Activated naive CD8-positive, alpha-beta T cell treated with anti-CD3 and anti-CD28 coated beads, Interleukin-2, amount 50 U/mL, for 24 hours (primary cell): Measurements from ENCODE around the gene GARIN1A.

Experiments used
- ATAC-seq: fragments of 150-1000 bp; cut with Tn5 transposase; one replicate; pipeline ENCODE4 v1.10.0; 2021
- DNase-seq: peaks from one replicate; pipeline ENCODE4 v3.0.0; 2021
- H3K27ac Mint-ChIP-seq: one replicate; pipeline ENCODE4 v1.8.0; 2021; ENCODE audit warnings: mild to moderate bottlenecking, mixed read lengths
- H3K27me3 Mint-ChIP-seq: one replicate; pipeline ENCODE4 v1.8.0; 2021; ENCODE audit warnings: mixed read lengths
- H3K36me3 Mint-ChIP-seq: one replicate; pipeline ENCODE4 v1.8.0; 2021; ENCODE audit warnings: low read depth, mixed read lengths
- H3K4me1 Mint-ChIP-seq: one replicate; pipeline ENCODE4 v1.8.0; 2021; ENCODE audit warnings: mixed read lengths
- H3K4me3 Mint-ChIP-seq: one replicate; pipeline ENCODE4 v1.8.0; 2021; ENCODE audit warnings: mild to moderate bottlenecking, moderate library complexity, mixed read lengths
- H3K9me3 Mint-ChIP-seq: one replicate; pipeline ENCODE4 v1.8.0; 2021; ENCODE audit warnings: mixed read lengths

Gene GARIN1A

DNA sequence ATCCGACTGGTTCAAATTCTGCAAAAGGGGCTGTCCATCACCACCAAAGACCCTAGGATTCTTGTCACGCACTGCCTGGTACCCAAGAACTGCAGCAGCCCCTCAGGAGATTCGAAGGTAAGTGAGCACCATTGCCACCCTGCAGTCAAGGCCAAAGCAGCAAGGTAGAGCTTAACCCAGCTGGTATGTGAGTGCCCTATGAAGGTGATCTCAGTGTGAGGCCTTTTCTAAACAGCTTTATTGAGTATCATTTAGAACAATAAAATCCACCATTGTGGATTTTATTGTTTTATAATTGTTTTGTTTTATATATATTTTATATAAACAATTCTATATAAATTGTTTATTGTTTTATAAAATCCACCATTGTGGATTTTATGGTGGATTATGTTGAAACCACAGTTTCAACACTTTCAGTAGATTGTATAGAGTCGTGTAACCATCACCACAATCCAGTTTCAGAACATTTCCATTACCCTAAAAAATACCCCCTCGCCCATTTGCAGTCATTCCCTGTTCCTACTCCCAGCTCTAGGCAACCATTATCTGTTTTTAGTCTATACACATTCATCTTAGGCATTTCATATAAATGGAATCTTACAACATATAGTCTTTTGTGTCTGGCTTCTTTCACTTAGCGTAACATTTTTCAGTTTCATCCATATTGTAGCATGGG lies 47.0 kb downstream of the GARIN1A start:
- H3K36me3 Mint-ChIP-seq: no peaks in the 10 kb centered on the region
- ATAC-seq: peak; percentile 52
- DNase-seq: no peak
- H3K27ac Mint-ChIP-seq: no peak overlapping the region
- H3K27me3 Mint-ChIP-seq: peaks cover 3% of the 10 kb centered on the region
- no peak overlapping the region for H3K4me3 Mint-ChIP-seq
- H3K4me1 Mint-ChIP-seq: peaks cover 2% of the 10 kb centered on the region
- no peaks in the 10 kb centered on the region for H3K9me3 Mint-ChIP-seq

DNA sequence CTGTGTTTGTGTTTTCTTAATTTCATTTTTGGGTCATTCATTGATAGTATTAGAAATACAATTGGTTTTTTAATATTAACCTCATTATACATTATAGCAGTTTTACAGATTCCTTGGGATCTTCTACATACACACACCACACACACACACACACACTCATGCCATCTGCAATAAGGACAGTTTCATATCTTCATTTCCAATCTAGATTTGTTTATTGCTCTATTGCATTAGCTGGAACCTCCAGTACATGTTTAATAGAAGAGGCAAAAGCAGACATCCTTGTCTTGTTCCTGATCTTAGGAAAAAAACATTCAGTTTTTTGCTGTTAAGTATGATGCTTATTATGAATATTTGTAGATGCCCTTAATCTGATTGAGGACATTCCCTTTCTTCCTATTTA lies 49.3 kb downstream of the GARIN1A start:
- Mint-ChIP-seq H3K27ac (no peak overlapping the region), H3K27me3 (peaks cover 10% of the 10 kb centered on the region), H3K4me1 (peaks cover 2% of the 10 kb centered on the region), H3K36me3 (no peaks in the 10 kb centered on the region), H3K9me3 (no peaks in the 10 kb centered on the region), H3K4me3 (no peak overlapping the region)
- DNase-seq: no peak
- no peak for ATAC-seq
